GM21423 (cell line): ENCODE data around the gene TOR3A.

Source experiments
- ATAC-seq: cut with Tn5 transposase; IDR thresholded peaks from one replicate; pipeline ENCODE4 v1.9.1; 2021; ENCODE audit warnings: mild to moderate bottlenecking, moderate library complexity; ENCODE audit not compliant: unreplicated experiment

TOR3A gene

GRCh38 chr1:179061360-179062282, 20.2 kb upstream of the TOR3A start:
- ATAC-seq, result no peak

GRCh38 chr1:179066471-179066870, 15.4 kb upstream of the TOR3A start:
- no peak for ATAC-seq

GRCh38 chr1:179077396-179077795, 4.5 kb upstream of the TOR3A start:
- ATAC-seq, result no peak

GRCh38 chr1:179079113-179079761, 2.6 kb upstream of the TOR3A start:
- ATAC-seq, result no peak

GRCh38 chr1:179080866-179081686, 794 bp upstream of the TOR3A start:
- ATAC-seq, result no peak

GRCh38 chr1:179082333-179082998, 596 bp downstream of the TOR3A start:
- ATAC-seq, result peak; percentile 10

- no peak for ATAC-seq
These were observed 1.1 kb downstream of the TOR3A start for GRCh38 chr1:179082999-179083335.

GRCh38 chr1:179083533-179083932, 1.7 kb downstream of the TOR3A start:
- no peak for ATAC-seq

- no peak for ATAC-seq
These were observed 5.8 kb downstream of the TOR3A start for GRCh38 chr1:179087665-179088064.

GRCh38 chr1:179089827-179090482, 8.1 kb downstream of the TOR3A start:
- no peak for ATAC-seq

GRCh38 chr1:179090522-179090921, 8.7 kb downstream of the TOR3A start:
- ATAC-seq, result no peak

- no peak for ATAC-seq
These were observed 9.1 kb downstream of the TOR3A start for GRCh38 chr1:179090923-179091322.

GRCh38 chr1:179091691-179092165, 9.9 kb downstream of the TOR3A start:
- ATAC-seq, result no peak

GRCh38 chr1:179092896-179093461, 11.1 kb downstream of the TOR3A start:
- no peak for ATAC-seq

GRCh38 chr1:179094818-179095217, 12.9 kb downstream of the TOR3A start:
- ATAC-seq, result no peak

- ATAC-seq, result no peak
These were observed 13.5 kb downstream of the TOR3A start for GRCh38 chr1:179095377-179095776.

- ATAC-seq, result no peak
These were observed 14.1 kb downstream of the TOR3A start for GRCh38 chr1:179095924-179096323.

GRCh38 chr1:179099891-179100290, 18.0 kb downstream of the TOR3A start:
- no peak for ATAC-seq

GRCh38 chr1:179101566-179101965, 19.7 kb downstream of the TOR3A start:
- no peak for ATAC-seq

GRCh38 chr1:179103999-179104398, 22.1 kb downstream of the TOR3A start:
- no peak for ATAC-seq
